Testis (tissue), 2 donors: ENCODE results near the gene PTCH2.
"Not testable (repeated sequence)": the region's sequence is repeated elsewhere in the genome, so short reads cannot be mapped to it uniquely, and the experiment has no call there.

Experiments
- POLR2A ChIP-seq: fragments of 450-650 bp; IDR thresholded peaks from one replicate; pipeline ENCODE4 v1.6.1; 2017; ENCODE audit warnings: antibody characterized with exemption, mild to moderate bottlenecking, moderate library complexity
- TF ChIP-seq, protein P1 (sequence below), 3 experiments: fragments of 450-650 bp in 2 of 3; fragments of 200-600 bp in 1 of 3; sonication (generic) in 1 of 3; IDR thresholded peaks; one replicate each; pipeline ENCODE4 v1.5.1; 2016 to 2019; ENCODE audit warnings: antibody characterized with exemption in 3 of 3, mild to moderate bottlenecking in 2 of 3, moderate library complexity in 1 of 3

GRCh38 chr1:44815926-44816325, 27.1 kb downstream of the PTCH2 start:
- TF ChIP-seq, protein P1, sequence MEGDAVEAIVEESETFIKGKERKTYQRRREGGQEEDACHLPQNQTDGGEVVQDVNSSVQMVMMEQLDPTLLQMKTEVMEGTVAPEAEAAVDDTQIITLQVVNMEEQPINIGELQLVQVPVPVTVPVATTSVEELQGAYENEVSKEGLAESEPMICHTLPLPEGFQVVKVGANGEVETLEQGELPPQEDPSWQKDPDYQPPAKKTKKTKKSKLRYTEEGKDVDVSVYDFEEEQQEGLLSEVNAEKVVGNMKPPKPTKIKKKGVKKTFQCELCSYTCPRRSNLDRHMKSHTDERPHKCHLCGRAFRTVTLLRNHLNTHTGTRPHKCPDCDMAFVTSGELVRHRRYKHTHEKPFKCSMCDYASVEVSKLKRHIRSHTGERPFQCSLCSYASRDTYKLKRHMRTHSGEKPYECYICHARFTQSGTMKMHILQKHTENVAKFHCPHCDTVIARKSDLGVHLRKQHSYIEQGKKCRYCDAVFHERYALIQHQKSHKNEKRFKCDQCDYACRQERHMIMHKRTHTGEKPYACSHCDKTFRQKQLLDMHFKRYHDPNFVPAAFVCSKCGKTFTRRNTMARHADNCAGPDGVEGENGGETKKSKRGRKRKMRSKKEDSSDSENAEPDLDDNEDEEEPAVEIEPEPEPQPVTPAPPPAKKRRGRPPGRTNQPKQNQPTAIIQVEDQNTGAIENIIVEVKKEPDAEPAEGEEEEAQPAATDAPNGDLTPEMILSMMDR (IDR thresholded peaks at IDR 0.05) = not testable (repeated sequence)
- TF ChIP-seq POLR2A = not testable (repeated sequence)
